Myocyte (in vitro differentiated cells): Measurements from ENCODE around the gene TUT4. TPM values are rescaled to one million over a fixed set of nuclear protein-coding genes. Genes with fewer than 3 reads are reported as not detected.
A peak's percentile ranks its signal among the peaks of the same experiment; 100 is the strongest.

ENCODE experiments used
- DNase-seq: peaks from one replicate; pipeline ENCODE4 v3.0.0-alpha.2; 2012; ENCODE audit warnings: low read depth
- total RNA-seq: library from RNA; depleted of rRNA; stranded (reverse); fragments of >200 nt; gene quantifications from 2 replicates; pipeline ENCODE4 v1.2.3, GENCODE V29; 2014

TUT4 gene
- total RNA-seq, 1 donor from 2014 or later: 66.6 TPM

DNA sequence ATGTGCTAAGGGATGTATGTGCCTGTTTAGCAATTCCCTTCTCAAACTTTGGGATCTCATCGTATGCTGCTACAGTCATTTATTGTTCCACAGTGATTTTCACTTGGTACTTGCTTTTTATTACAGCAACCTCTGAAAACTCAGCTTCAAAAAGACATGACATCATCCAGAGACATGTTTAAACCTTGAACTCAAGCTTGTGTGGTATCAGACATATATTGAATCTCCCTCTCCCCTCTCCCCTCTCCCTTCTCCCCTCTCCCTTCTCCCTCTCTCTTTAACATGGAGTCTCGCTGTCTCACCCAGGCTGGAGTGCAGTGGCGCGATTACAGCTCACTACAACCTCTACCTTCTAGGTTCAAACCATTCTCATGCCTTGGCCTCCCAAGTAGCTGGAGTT lies 19.5 kb upstream of the TUT4 start:
- no peak for DNase-seq

DNA sequence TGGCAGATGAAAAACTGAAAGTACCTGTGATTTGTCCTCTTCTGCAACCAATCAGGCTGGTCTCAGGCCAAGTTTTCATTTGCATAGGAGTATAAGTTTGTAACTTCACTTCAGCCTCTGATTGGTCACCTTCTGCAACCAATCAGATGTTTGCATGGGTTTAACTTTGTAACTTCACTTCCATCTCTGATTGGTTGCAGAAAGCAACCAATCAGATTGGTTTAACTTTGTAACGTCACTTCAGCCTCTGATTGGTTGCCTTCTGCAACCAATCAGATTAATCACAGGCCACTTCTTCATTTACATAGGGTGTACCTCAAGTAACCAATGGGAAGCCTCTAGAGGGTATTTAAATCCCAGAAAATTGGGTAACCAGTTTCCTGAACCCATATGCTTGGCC lies 18.9 kb upstream of the TUT4 start:
- no peak for DNase-seq

DNA sequence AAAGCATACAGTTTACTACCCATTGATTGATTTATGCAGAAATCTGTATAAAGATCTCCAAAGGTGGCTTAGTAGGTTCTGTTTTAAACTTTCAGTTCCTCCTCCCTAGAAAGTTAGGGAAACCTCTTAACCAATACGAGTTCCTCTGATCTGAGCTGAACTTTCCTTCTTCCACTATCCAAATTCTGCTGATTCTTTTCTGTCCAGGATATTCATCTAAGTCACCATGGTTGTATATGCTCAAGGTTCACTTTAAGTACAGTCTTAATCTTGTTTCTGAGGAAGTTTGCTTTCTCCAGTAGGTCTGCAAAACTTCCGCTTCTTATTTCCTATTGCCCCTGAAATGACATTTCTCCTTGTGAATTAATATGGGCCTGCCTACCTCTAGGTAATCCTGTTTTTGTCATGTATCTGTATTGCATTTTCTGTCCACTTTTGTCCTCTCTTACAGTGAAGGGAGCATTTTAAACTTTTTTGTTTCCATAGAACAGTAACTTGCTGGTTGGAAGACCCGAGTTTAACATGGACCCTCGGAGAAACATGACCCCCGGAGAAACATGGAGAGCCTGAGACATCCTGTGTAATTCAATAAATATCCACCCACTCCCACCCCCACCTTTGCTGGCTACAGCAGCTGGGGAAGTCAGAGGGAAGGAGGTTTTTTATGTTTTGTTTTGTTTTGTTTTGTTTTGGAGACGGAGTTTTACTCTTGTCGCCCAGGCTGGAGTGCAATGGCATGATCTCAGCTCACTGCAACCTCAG lies 16.7 kb upstream of the TUT4 start:
- DNase-seq: no peak

DNA sequence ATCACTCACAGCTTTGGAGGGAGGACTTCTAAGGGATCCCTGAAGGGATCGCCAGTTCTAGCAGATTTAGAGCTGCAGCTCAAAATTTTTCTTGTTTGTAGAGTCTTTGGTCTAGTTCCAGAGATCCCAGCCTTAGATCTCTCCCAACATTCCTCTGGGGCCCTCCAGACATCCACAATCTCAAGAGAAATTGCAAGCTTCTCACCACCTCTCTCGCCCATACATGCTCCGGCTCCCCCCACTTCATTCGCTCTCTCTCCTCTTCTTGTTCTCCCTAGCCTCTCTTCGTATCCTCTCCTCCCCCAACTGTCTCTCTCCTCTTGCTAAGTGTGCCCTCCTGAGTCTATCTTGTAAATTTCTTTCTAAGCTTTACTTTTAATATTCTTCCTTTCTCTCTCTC lies 15.1 kb upstream of the TUT4 start:
- DNase-seq: no peak

DNA sequence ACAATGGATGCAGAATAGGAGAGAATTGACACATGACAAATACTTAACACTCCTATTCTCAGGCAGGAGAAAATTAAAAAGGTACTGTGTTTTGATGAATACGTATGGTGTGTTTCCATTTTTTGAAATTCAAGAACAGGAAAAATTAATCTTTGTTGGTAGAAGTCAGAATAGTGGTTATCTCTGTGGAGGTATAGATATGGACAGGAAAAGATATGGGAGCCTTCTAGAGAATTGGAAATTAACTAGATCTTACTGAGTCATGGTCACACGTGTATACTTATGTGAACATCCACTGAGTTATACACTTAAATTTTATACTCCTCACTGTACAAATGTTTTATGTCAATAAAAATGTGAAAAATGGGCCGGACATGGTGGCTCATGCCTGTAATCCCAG lies 9.9 kb upstream of the TUT4 start:
- no peak for DNase-seq

DNA sequence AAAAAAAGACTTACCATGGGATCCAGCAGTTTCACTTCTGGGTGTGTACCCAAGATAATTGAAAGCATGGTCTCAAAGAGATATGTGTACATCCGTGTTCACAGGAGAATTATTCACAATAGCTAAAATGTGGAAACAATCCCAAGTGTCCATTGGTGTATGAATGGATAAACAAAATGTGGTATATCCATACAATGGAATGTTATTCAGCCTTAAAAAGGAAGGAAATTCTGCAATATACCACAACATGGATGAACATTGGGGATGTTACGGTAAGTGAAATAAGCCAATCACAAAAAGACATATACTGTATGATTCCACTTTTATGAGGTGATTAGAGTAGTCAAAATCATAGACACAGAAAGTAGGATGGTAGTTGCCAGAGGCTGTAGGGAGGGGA lies 7.0 kb upstream of the TUT4 start:
- no peak for DNase-seq

DNA sequence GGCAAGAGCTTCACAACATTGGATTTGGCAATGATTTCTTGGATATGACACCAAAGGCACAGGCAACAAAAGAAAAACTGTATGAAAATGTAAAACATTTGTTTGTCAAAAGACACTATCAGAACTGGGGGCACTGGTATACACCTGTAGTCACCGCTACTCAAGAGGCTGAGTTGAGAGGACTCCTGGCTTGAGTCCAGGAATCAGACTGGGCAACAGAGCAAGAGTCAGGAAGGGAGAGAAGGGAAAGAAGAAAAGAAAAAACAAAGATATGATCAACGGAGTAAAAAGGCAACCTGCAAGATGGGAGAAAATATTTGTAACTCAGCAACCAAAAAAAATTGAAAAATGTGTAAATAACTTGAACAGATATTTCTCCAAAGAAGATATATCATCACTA lies 6.0 kb upstream of the TUT4 start:
- no peak for DNase-seq

DNA sequence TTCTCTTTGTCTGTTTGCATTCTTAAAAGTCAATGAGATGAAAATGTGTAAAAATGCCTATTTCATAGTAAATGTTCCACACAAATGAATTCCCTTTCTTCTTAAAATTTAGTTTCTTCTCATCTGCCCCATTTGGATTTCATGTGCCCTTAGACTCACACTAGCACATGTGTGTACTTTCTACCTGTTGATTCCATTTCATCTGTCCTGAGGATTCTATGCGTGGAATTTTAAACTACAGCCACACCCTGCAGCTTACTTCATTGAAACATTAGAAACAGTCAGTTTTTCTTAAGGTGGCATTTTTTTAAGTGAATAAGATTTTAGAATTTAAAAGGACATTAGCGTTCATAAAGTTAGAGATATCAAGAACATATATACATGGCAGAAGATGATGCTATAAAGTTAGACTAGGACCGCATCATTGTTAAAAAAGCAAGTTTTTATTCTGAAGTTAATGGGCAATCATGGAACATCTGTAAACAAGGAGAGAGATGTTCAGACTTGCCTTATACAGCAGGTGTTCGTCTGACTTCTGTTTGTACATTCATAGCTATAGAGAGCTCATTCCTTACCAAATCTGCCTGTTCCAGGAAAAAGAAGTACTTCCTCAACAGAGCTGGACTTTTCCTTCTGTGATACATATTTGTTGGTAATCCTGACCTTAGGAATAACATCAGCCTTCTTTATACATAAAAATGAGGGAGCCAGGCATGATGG lies 3.9 kb upstream of the TUT4 start:
- DNase-seq: no peak

DNA sequence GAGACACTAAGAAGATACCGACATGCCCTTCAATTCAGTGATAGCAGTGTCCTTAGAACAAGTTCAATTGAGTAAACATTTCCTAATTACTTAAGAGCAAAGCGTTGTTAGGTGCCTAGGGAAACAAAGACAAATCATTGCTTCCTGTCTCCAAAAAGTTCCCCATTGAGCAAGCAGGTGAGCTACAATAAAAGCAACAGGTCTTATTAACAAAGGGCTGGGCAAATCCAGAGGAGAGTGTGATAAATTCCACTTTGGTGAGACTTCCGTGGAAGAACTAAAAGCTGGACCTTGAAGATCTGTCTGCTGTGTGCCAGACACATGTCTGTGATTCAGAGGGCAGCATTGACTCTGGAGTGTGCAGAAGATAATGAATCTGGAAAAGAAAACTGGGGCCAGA lies 1.9 kb upstream of the TUT4 start:
- DNase-seq: no peak

DNA sequence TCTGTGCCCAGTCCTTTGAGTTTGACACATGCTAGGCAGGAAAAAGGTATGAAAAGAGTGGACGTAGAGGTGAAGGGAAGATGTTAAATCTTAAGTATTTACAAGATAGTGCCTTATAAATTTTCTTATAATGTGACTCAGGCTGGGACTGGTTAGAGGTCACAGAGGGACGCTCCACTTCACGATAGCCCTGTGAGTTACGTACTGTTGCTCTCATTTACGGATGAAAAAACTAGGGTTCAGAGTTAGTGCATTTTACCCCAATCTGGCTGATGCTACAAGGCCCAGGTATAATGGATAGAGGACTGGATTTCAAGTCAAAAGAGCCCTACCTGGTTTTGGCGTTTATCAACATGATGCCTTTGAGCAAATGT lies 1.4 kb upstream of the TUT4 start:
- DNase-seq: no peak

DNA sequence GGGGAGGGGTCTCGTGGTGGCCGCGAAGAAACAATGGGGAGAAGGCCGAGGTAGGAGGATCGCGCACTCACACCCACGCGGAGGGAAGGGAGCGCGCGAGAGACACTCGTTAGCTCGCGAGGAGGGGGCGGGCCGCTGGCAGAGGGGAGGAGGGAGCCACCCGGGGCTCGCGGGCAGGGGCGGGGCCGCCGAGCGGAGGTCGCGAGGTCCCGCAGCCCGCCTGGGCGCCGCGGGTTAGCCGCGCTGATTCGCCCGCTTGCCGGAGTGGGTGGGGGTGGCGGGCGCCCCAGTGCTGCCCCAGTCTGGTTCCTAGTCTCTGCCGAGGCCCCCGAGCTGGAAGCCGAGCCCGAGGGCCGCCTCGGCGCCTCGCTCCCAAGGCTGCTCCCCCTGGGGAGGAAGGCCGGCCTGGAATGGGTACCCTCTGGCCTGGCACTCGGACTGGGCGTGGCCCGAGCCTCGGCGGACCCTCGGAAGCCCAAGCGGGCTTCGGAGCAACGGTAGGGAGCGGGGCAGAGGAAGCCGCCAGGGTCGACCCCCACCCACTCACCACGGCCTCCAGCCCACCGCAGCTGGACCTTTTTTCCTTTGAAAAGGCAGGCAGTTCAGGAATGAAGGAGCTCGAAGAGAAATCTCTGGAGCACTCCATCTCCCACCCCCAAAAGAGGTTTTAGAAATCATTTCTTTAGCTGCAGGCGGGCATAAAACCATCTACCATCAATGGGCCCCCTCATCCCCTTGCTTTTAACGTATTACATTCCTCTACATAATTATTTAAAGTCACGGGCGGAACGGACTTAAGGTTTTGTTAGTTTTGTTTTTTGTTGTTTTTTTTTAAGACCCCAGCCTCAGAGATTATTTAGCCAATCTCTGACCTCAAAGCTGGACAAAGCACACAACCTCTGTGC lies 722 bp upstream of the TUT4 start:
- peak; percentile 91 for DNase-seq

DNA sequence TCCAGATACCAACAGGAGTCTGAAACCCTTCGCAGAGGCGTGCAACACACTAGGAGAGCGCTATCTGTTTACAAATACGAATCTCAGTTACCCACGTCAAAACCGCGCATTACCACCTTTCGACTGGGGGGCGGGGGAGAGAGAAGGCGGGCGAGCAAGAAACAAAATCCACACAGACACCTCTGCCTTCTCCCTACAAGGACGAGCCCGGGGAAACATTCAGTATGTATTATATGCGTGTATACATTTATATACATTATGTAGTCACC lies 722 bp downstream of the TUT4 start:
- DNase-seq: peak; percentile 31

DNA sequence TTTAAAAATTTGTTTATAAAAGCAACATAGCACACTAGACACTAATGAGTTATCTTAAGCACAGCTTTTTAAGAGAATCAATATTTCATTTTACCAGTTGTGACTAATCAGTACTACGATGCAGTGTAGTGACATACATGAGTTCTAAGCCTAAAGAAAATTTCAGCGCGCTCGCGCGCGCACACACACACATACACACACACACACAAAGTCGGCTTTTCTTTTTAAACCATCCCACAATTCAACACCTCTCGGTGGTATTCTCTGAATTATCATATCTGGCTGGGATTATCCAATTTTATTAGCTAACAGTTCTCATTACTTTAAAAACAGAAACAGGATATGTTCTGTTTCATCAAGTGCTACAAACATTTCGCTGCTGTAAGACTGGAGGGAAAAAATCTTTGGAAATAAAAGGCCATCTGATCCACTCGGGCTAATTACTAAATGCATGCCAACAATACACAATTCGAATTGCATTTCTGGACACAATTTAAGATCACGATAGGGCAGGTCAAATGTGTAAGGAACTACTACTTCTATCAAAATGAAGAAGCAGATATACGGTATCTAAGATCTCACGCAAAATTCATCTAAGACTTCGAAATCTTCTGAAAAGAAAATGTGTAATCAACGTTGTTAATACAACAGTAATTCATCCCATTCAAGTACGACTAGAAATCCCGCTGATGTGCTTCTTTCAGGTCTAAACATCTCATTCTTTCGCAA lies 1.2 kb downstream of the TUT4 start:
- peak; percentile 6 for DNase-seq

DNA sequence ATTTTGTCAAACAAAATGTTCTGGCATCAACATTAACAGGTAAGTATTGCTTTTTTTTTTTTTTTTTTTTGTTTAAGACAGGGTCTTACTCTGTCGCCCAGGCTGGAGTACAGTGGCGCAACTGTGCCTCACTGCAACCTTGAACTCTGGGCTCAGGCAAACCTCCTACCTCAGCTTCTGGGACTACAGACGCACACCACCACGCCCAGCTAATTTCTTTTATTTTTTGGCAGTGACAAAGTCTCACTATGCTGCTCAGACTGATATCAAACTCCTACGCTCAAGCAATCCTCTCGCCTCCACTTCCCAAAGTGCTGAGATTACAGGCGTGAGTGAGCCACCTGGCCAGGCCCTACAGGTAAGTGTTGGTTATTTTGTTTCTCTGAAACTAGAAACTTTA lies 2.4 kb downstream of the TUT4 start:
- no peak for DNase-seq

DNA sequence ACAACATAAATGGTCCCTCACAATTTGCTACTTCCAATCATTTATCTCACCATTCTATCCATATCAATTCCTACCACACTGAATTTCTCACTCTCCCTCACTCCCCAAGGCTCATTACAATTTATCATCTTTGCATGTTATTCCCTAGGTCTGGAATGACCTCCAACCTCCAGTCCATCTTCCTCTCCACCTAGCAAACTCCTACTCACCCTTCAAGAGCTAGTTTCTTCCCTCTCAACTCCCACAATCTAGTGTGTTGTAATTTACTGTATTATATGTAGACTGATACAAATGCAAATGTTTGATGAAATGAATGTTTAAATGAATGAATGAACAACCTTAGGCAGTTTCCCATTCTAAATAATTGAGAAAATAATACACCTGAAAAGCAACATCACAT lies 3.6 kb downstream of the TUT4 start:
- DNase-seq: no peak

DNA sequence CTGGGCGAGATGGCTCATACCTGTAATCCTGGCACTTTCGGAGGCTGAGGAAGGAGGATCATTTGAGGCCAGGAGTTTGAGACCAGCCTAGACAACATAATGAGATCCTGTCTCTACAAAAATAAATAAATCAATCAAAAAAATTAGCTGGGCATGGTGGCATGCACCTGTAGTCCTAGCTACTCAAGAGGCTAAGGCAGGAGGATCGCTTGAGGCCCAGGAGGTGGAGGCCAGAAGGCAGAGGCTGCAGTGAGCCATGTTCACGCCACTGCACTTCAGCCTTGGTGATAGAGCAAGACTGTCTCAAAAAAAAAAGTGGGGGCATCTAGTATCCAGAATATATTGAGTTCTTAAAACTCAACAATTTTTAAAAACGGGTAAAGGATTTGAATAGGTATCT lies 6.0 kb downstream of the TUT4 start:
- DNase-seq: no peak

DNA sequence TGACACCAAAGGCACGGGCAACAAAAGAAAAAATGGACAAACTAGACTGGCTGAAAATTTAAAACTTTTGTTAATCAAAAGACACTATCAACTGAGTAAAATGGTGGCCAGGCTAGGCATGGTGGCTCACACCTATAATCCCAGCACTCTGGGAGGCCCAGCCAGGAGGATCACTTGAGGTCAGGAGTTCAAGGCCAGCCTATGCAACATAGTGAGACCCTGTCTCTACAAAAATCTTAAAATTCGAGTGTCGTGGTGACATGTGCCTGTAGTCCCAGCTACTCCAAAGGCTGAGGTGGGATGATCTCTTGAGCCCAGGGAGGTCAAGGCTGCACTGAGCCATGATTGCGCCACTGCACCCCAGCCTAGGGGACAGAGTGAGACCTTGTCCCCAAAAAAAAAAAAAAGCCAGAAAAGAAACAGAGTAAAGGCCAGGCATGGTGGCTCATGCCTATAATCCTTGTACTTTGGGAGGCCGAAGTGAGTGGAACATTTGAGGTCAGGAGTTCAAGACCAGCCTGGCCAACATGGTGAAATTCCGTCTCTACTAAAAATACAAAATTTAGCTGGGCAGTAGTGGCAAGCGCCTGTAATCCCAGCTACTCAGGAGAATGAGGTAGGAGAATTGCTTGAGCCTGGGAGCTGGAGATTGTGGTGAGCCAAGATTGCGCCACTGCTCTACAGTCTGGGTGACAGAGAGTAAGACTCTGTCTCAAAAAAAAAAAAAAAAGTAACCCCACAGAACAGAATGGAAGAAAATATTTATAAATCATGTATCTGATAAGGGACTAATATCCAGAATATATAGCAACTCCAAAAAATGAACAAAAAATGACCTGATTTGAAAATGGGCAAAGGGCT lies 8.0 kb downstream of the TUT4 start:
- DNase-seq: no peak

DNA sequence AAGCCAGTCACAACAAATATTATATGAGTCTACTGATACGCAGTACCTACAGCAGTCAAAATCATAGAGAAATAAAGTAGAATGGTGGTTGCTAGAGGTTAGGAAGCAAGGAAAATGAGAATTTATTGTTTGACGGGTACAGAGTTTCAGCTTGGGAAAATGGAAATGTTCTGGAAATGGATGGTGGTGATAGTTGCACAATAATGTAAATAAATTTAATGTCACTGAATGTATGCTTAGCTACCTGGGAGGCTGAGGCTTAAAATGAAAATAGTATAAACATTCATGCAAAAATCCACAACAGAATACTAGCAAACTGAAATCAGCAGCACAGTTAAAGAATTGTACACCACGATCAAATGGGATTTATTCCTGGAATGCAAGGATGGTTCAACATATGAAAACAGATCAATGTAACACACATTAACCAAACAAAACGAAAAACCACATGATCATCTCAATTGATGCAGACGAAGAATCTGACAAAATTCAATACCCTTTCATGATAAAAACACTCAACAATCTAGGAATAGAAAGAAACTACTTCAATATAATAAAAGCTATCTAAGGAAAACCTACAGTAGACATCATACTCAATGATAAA lies 10.7 kb downstream of the TUT4 start:
- DNase-seq: peak; percentile 10

DNA sequence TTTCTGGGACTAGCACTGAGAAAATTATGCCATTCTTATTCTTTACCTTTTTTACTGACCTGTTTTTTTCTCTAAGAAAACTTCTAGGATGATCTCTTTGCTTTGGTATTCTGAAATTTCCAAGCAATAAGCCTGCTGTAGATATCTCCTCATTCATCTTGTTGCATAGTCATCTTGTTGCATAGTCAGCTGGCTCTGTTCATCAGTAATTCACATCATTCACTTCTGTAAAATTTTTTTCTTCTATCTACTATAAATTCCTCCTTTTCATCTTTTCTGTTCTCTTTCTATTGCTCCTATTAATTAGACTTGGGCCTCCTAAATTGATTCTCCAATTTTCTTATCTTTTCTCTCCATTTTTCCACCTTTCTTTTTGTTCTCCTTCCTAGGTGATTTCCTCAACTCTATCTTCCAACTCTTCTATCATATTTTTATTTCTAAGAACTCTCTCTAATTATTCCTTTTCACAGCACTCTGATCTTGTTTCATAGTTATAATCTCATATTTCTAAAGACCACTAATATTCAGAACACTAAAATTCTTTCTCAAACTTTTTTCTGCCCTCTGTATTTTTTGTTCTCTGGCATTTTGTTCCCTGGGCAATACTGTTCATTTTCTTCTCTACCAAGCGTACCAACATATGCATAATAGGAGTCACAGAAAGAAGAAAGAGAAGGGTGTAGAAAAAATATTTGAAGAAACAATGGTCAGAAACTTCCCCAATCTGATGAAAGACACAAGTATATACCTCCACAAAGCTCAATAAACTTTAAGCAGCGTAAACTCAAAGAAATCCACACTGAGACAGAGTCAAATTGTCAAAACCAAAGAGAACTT lies 17.7 kb downstream of the TUT4 start:
- no peak for DNase-seq
